WTC11 (cell line): ENCODE data around the gene MPV17L2. TPM values are rescaled to one million over a fixed set of nuclear protein-coding genes. Genes with fewer than 3 reads are reported as not detected.

Source experiments
- ATAC-seq: fragments of 200-7000 bp; cut with Tn5 transposase; 2 replicates; pipeline ENCODE4 v1.10.0; 2021; ENCODE audit warnings: mild to moderate bottlenecking, moderate library complexity
- CTCF ChIA-PET: fragments of 300-600 bp; sonication (Branson Sonifier 250); formaldehyde crosslinking; loops from one replicate; lab custom pipeline; 2021; ENCODE audit warnings: antibody characterized with exemption; lab: Charles Lee
- POLR2A ChIA-PET: fragments of 350-600 bp; sonication (Branson Sonifier 250); formaldehyde crosslinking; loops from one replicate; lab custom pipeline; 2021; ENCODE audit warnings: antibody characterized with exemption; lab: Charles Lee
- DNase-seq: peaks from one replicate; pipeline ENCODE4 v3.0.0; 2021; ENCODE audit warnings: low spot score
- H3K27ac Mint-ChIP-seq: 2 replicates; pipeline ENCODE4 v1.8.0; 2021; ENCODE audit warnings: mixed read lengths
- H3K27me3 Mint-ChIP-seq: 2 replicates; pipeline ENCODE4 v1.8.0; 2021; ENCODE audit warnings: low read depth, mild to moderate bottlenecking, moderate library complexity, mixed read lengths
- H3K36me3 Mint-ChIP-seq: 2 replicates; pipeline ENCODE4 v1.8.0; 2021; ENCODE audit warnings: mixed read lengths
- H3K4me1 Mint-ChIP-seq: 2 replicates; pipeline ENCODE4 v1.8.0; 2022; ENCODE audit warnings: mixed read lengths
- H3K4me3 Mint-ChIP-seq: 2 replicates; pipeline ENCODE4 v1.8.0; 2021; ENCODE audit warnings: mild to moderate bottlenecking, moderate library complexity, mixed read lengths
- H3K9me3 Mint-ChIP-seq: 2 replicates; pipeline ENCODE4 v1.8.0; 2021; ENCODE audit warnings: mixed read lengths
- AFF4 ChIP-seq: sonication (generic); formaldehyde crosslinking; IDR thresholded peaks from 2 replicates; pipeline ENCODE4 v1.8.1; 2023; ENCODE audit warnings: mild to moderate bottlenecking, missing genetic modification reagents, borderline replicate concordance
- CBFB ChIP-seq: sonication (generic); formaldehyde crosslinking; IDR thresholded peaks from 2 replicates; pipeline ENCODE4 v1.8.1; 2022; ENCODE audit warnings: mild to moderate bottlenecking, low read depth, missing genetic modification reagents
- CDX4 ChIP-seq: fragments of 250-450 bp; sonication (Bioruptor Pico); IDR thresholded peaks from 2 replicates; pipeline ENCODE4 v1.9.0; 2021; ENCODE audit warnings: moderate library complexity, mild to moderate bottlenecking, inconsistent platforms, borderline replicate concordance
- E2F4 ChIP-seq: sonication (generic); formaldehyde crosslinking; IDR thresholded peaks from 2 replicates; pipeline ENCODE4 v1.8.1; 2022; ENCODE audit warnings: low read depth, mild to moderate bottlenecking, moderate library complexity, missing genetic modification reagents, borderline replicate concordance
- E2F5 ChIP-seq: sonication (generic); formaldehyde crosslinking; IDR thresholded peaks from 2 replicates; pipeline ENCODE4 v1.8.1; 2022; ENCODE audit warnings: mild to moderate bottlenecking, moderate library complexity, missing genetic modification reagents
- GRHL2 ChIP-seq: fragments of 250-450 bp; sonication (Bioruptor Pico); IDR thresholded peaks from 2 replicates; pipeline ENCODE4 v1.8.0; 2022; ENCODE audit warnings: mild to moderate bottlenecking, moderate library complexity; ENCODE audit not compliant: insufficient replicate concordance, severe bottlenecking
- MXD4 ChIP-seq: fragments of 250-450 bp; sonication (Bioruptor Pico); IDR thresholded peaks from 2 replicates; pipeline ENCODE4 v1.8.0; 2021; ENCODE audit warnings: mild to moderate bottlenecking, moderate library complexity, borderline replicate concordance
- MYBL2 ChIP-seq: sonication (generic); formaldehyde crosslinking; IDR thresholded peaks from 2 replicates; pipeline ENCODE4 v1.8.1; 2023; ENCODE audit warnings: mild to moderate bottlenecking, moderate library complexity, missing genetic modification reagents
- NFATC4 ChIP-seq: fragments of 250-450 bp; sonication (Bioruptor Pico); IDR thresholded peaks from 2 replicates; pipeline ENCODE4 v1.9.0; 2021; ENCODE audit warnings: mild to moderate bottlenecking
- NFYB ChIP-seq: sonication (generic); formaldehyde crosslinking; conservative IDR thresholded peaks from 2 replicates; pipeline ENCODE4 v1.8.0; 2022; ENCODE audit warnings: low read depth, missing genetic modification reagents
- SP1 ChIP-seq: sonication (generic); formaldehyde crosslinking; conservative IDR thresholded peaks from 2 replicates; pipeline ENCODE4 v1.8.1; 2022; ENCODE audit warnings: missing genetic modification reagents
- TEAD4 ChIP-seq: sonication (generic); formaldehyde crosslinking; IDR thresholded peaks from 2 replicates; pipeline ENCODE4 v1.8.0; 2022; ENCODE audit warnings: mild to moderate bottlenecking, missing genetic modification reagents
- ZBTB43 ChIP-seq: sonication (generic); formaldehyde crosslinking; IDR thresholded peaks from 2 replicates; pipeline ENCODE4 v1.8.1; 2023; ENCODE audit warnings: mild to moderate bottlenecking, missing genetic modification reagents
- ZNF317 ChIP-seq: sonication (generic); formaldehyde crosslinking; IDR thresholded peaks from 2 replicates; pipeline ENCODE4 v1.8.1; 2023; ENCODE audit warnings: low read depth, mild to moderate bottlenecking, moderate library complexity, missing genetic modification reagents, borderline replicate concordance
- ZNF416 ChIP-seq: fragments of 250-450 bp; sonication (Bioruptor Pico); IDR thresholded peaks from 2 replicates; pipeline ENCODE4 v1.9.0; 2021; ENCODE audit warnings: mild to moderate bottlenecking, inconsistent platforms
- ZNF512 ChIP-seq: sonication (generic); formaldehyde crosslinking; IDR thresholded peaks from 2 replicates; pipeline ENCODE4 v1.8.1; 2022; ENCODE audit warnings: missing genetic modification reagents, borderline replicate concordance
- ZNF532 ChIP-seq: fragments of 250-450 bp; sonication (Bioruptor Pico); IDR thresholded peaks from 2 replicates; pipeline ENCODE4 v1.9.0; 2021; ENCODE audit warnings: mild to moderate bottlenecking, borderline replicate concordance
- ZNF671 ChIP-seq: fragments of 250-450 bp; sonication (Bioruptor Pico); IDR thresholded peaks from 2 replicates; pipeline ENCODE4 v1.8.0; 2021; ENCODE audit warnings: mild to moderate bottlenecking
- total RNA-seq: library from RNA; stranded (reverse); gene quantifications from 3 replicates; pipeline ENCODE4 v1.2.3, GENCODE V29; 2021

Gene MPV17L2
- total RNA-seq, 1 experiment from 2014 or later: 29.8 TPM

GRCh38 chr19:18164072-18164471 lies 28.9 kb upstream of the MPV17L2 start:
- DNase-seq (no peak), ATAC-seq (no peak)
- H3K27me3 Mint-ChIP-seq: no peaks in the 10 kb centered on the region
- H3K9me3 Mint-ChIP-seq: no peaks in the 10 kb centered on the region
- H3K4me3 Mint-ChIP-seq: no peak overlapping the region
- peaks cover 5% of the 10 kb centered on the region; the same call in 1 of the 2 replicates for H3K4me1 Mint-ChIP-seq
- no peak overlapping the region for H3K27ac Mint-ChIP-seq
- no peak for TF ChIP-seq GRHL2 (CRISPR knock-in tag)
- TF ChIP-seq SP1 (CRISPR knock-in tag): no peak
- TF ChIP-seq NFATC4 (CRISPR knock-in tag): no peak
- no peak for TF ChIP-seq ZNF671 (CRISPR knock-in tag)
- no peak for TF ChIP-seq TEAD4
- no peak for TF ChIP-seq ZNF317
- TF ChIP-seq CDX4 (CRISPR knock-in tag): no peak
- TF ChIP-seq ZBTB43: no peak
- TF ChIP-seq MXD4 (CRISPR knock-in tag): no peak
- no peak for TF ChIP-seq ZNF416 (CRISPR knock-in tag)
- no peak for TF ChIP-seq E2F5
- no peak for TF ChIP-seq CBFB (CRISPR knock-in tag)
- CTCF ChIA-PET: interaction anchor here (0.5 to 1.3 kb wide), 4 partner anchors 18 to 87 kb away, joined by 3 to 5 read pairs (median 4); no protein-coding TSS in a partner anchor
- POLR2A ChIA-PET: no interaction called here
- peaks cover 36% of the 10 kb centered on the region for H3K36me3 Mint-ChIP-seq

GRCh38 chr19:18165794-18166544 lies 27.0 kb upstream of the MPV17L2 start:
- Mint-ChIP-seq H3K27me3 (no peaks in the 10 kb centered on the region), H3K36me3 (peaks cover 44% of the 10 kb centered on the region), H3K4me3 (no peak overlapping the region), H3K27ac (no peak overlapping the region), H3K9me3 (no peaks in the 10 kb centered on the region), H3K4me1 (peaks cover 5% of the 10 kb centered on the region; the same call in 1 of the 2 replicates)
- POLR2A ChIA-PET: no interaction called here
- CTCF ChIA-PET: interaction anchor here (0.6 to 2.2 kb wide), 4 partner anchors 32 to 424 kb away, joined by 3 to 10 read pairs (median 4); no protein-coding TSS in a partner anchor
- TF ChIP-seq E2F4 (no peak), AFF4 (no peak), NFYB (CRISPR knock-in tag) (no peak), ZNF416 (CRISPR knock-in tag) (no peak), MYBL2 (CRISPR knock-in tag) (no peak), ZNF532 (CRISPR knock-in tag) (no peak), TEAD4 (no peak), ZNF512 (CRISPR knock-in tag) (no peak)
- ATAC-seq (no peak), DNase-seq (no peak)
